Left colon (tissue), 2 donors: ENCODE data around the gene LDB3. TPM values are rescaled to one million over a fixed set of nuclear protein-coding genes. Genes with fewer than 3 reads are reported as not detected.
A peak's percentile ranks its signal among the peaks of the same experiment; 100 is the strongest.

Source experiments
- ATAC-seq: fragments of 200-7000 bp; cut with Tn5 transposase; one replicate; pipeline ENCODE4 v1.9.1; 2020; ENCODE audit warnings: mild to moderate bottlenecking, moderate library complexity
- DNase-seq, 2 donors: peaks; one replicate each; pipeline ENCODE4 v3.0.0-alpha.2; 2020
- intact Hi-C, 2 donors: fragments of 100-400 bp; cut with DNase I in 1 of 2; cut with micrococcal nuclease in 1 of 2; formaldehyde crosslinking; loops; one replicate each; pipeline versions ENCODE4 v1.11.2 to v1.14.0; 2022; cut with DNase I, micrococcal nuclease
- total RNA-seq, 2 donors: library from RNA; stranded (reverse); fragmentation: NEBNext Ultra II Directional; extraction: Animal tissue kit (Norgen Biotek cat#: 25700); gene quantifications; one replicate each; pipeline ENCODE4 v1.2.1, GENCODE V29; 2021
- donor health status: DM: no; HTN: no; CAD: no.
- donor health status: DM: yes; HTN: yes; CAD: no.

Gene LDB3
- total RNA-seq, 2 donors from 2014 or later, result 0.31 to 4.3 TPM

- ATAC-seq, result no peak
- DNase-seq, result no peak
- intact Hi-C loops, result loop anchor here in 1 of 2 donors (5.0 kb wide), 1 partner anchor 188 kb away; no protein-coding TSS in a partner anchor
Observed at GRCh38 chr10:86708783-86709380, 40.6 kb downstream of the LDB3 start.

GRCh38 chr10:86709396-86710185 is 41.3 kb downstream of the LDB3 start:
- ATAC-seq (no peak), DNase-seq (no peak)
- intact Hi-C loops, result loop anchor here in 1 of 2 donors (5.0 kb wide), 1 partner anchor 188 kb away; no protein-coding TSS in a partner anchor

- intact Hi-C loops, result no loop called here
- DNase-seq (peak; percentile 85 to 89), ATAC-seq (peak; percentile 95)
Observed at GRCh38 chr10:86710987-86711512, 42.7 kb downstream of the LDB3 start.

DNA sequence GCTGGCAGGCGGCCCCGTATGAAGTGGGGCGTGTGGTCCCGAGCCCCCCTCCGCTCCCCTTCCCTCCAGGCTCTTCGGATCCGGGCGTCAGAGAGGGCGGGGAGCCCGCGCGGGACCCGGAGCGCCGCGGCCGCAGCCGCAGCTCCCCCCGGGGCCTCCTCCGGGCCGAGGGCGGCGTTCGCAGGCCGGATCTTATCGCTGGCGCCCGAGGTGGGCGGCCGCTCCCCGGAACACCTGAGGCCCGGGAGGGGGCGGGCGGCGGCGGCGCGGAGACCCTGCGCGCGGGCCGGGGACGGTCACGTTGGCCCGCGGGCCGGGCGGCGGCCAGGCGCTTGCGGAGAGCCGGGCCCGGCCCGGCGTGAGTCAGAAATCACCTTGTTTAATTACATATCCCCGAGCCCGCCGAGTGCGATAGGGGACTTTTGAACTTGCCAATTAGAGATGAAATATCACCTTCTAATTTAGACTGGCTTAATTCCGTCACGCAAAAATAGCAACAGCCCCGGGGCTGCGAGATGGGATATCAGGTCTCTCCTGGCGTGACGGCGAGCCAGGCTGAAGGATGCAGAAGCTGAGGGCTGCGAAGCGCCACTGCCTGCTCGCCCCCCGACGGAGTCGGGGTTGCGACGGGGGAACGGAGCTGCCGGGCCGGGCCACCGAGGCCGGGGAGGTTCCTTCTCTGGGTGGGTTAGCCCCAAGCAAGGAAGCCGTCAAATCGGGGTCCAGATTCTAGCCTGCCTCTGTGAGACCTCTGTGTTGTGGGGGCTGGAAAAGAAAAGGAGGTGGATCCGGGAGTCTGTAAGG is 43.4 kb downstream of the LDB3 start:
- intact Hi-C loops, result no loop called here
- ATAC-seq (peak; percentile 58), DNase-seq (peak; percentile 38 to 71)

GRCh38 chr10:86712317-86712707 is 44.0 kb downstream of the LDB3 start:
- DNase-seq, result peak in 1 of 2 donors; percentile 27
- ATAC-seq, result no peak
- intact Hi-C loops, result no loop called here

DNA sequence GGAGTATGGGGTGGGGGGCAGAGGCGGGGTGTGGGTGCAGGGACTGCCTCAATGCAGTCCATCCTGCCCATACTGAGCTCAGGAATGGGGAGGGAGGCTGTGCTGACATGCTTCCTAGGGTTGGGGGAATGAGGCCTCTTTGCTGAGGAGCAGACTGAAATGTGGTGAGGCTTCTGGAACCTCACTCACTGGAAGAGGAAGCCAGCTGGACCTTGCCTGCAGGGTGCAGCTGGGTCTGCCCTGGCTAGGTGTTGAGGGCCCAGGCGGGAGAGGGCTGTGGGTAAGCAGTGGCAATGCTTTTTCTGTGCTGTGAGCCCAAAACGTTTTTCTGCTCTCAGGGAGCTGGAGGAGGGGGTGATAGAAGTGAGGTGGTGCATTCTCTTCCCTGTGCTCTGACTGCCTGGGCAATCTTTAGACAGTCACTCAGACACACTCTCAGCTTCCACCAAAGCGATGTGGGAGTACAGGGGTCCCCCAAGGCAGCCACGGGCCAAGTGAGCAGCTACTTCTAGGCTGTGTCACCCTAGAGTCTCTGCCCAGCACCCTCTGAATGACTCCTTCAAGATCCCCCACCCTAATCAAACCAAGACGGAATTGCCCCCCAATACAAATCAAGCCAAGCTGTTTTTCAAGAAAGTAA is 47.0 kb downstream of the LDB3 start:
- intact Hi-C loops, result no loop called here
- ATAC-seq (no peak), DNase-seq (no peak)

DNA sequence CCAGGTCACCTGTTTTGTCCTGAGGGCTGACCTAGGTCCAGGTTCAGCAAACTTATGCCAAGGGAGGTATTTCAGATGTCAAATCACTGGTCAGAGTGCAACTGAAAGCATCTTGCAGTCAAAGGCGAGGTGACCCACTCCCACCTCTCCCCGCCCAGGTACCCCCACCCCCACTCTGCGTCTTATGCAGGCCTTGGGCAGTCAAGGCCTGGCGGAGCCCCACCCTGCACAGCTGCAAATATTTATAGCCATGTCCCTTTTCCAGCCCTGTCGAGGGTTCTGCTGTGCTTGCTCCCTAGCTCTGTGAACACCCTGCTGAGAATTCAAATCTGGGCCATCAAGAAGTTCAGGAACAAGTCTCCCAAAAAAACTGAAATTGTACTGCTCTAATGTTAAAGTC is 47.5 kb downstream of the LDB3 start:
- ATAC-seq (no peak), DNase-seq (no peak)
- intact Hi-C loops, result no loop called here

GRCh38 chr10:86716466-86716865 is 48.2 kb downstream of the LDB3 start:
- intact Hi-C loops, result no loop called here
- no peak for DNase-seq
- ATAC-seq, result no peak

DNA sequence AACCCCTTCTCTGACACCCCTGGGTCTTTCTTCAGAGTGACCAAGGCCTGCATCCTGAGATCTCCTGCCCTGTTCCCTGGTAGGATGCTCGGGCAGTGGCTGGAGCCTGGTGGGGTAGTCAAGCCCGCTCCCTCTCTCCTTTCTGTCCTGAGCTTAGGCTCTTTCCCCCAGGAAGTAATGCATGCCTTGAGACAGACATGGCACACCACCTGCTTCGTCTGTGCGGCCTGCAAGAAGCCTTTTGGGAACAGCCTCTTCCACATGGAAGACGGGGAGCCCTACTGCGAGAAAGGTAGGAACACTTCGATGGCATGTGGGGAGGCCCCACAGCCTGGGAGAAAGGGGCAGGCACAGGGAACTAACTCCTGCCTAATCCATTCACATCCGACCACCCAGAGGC is 50.2 kb downstream of the LDB3 start:
- intact Hi-C loops, result no loop called here
- ATAC-seq (no peak), DNase-seq (no peak)

GRCh38 chr10:86721232-86721631 is 52.9 kb downstream of the LDB3 start:
- intact Hi-C loops, result no loop called here
- ATAC-seq, result no peak
- no peak for DNase-seq

- ATAC-seq, result no peak
- intact Hi-C loops, result no loop called here
- no peak for DNase-seq
Observed at GRCh38 chr10:86723009-86723408, 54.7 kb downstream of the LDB3 start.

DNA sequence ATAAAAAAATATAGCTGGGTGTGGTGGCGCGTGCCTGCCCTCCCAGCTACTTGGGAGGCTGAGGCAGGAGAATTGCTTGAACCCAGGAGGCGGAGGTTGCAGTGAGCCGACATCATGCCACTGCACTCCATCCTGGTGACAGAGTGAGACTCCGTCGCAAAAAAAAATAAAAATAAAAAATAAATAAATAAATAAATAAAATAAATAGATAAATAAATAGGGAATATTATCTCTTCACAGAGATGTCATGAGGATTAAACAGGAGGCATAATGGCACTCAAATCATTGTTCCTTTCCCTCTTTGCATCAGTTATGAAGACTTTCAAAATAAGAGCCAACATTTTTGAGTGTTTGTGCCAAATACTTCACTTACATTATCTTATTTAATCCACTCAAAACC is 56.1 kb downstream of the LDB3 start:
- no peak for ATAC-seq
- no peak for DNase-seq
- intact Hi-C loops, result no loop called here

DNA sequence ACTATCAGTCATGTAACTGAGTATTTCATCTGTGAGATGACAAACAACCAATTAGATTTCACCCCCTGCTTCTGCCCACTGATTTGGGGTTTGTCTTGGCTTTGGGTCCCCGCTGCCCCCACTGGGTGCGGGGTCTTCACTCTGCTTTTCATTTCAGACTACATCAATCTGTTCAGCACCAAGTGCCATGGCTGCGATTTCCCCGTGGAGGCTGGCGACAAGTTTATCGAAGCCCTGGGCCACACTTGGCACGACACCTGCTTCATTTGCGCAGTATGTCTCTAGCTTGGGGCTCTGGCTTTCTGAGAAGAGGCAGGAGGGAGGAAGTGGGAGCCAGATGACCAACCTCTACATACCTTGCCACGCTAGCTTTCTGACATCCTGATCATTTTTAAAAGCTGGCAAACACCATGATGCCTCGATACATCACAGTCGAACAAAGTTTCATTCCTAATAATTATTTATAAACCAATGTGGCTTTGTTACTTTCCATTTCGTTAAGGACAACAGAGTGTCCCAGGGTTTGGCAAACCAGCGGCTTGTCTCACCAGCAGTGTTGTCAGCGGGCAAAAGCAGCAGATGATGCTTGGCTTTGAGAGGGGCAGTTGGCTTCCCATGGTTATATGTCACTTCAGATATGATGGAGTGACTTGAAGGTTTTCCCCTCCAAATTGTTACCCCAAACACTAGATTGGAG is 57.8 kb downstream of the LDB3 start:
- no peak for ATAC-seq

DNA sequence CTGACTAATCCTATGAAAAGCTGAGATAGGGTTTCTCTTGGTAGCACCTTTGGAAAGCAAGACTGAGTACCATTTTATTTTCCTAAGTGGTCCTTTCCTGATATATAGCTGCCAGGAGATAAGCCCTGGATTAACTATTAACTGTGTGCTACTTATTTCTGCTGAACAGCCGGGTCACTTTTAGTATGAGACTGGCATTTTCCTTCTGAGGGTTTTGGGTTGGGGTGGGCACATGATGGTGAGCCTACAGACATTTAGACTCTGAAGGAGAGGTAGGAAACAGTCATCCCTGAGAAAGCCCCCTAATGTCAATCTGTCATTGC is 58.3 kb downstream of the LDB3 start:
- intact Hi-C loops, result no loop called here
- ATAC-seq, result no peak
- DNase-seq, result no peak

More for the DNA sequence above, 57.8 kb downstream of the LDB3 start:
- no peak for DNase-seq
- intact Hi-C loops, result no loop called here

DNA sequence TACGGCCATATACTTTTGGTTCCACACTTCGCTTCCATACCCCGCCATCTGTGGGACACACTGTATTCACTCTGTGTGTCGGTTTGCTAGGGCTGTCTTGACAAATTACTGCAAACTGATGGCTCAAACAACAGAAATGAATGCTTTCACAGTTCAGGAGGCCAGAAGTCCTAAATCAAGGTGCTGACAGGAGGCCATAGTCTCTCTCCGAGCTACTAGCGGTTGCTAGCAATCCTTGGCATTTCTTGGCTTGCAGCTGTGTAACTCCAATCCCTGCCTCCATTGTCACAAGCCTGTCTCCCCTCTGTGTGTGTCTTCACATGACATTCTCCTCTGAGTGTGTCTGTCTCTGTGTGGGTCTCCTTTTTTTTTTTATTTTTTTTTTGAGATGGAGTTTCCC is 59.2 kb downstream of the LDB3 start:
- DNase-seq, result no peak
- no peak for ATAC-seq
- intact Hi-C loops, result no loop called here

- DNase-seq (no peak), ATAC-seq (no peak)
- intact Hi-C loops, result no loop called here
Observed at GRCh38 chr10:86728056-86728455, 59.7 kb downstream of the LDB3 start.

DNA sequence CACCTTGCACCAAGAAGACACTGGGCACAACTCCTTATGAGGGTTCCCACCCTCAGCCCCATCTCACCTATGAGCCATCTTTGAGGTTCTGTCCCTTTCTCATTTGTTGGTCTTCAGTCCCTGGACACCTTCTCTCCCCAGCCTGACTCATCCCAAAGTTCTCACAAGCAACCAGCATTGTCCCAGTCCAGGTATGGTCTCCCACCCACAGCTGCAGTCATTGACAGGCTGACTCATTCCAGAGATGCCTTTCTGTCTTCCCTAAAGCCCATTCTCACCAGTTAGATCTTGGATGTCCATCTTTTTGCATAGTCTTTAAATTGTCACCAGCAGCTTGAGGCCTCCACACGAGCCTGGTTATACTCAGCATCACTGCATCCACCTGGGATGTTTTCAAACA is 61.4 kb downstream of the LDB3 start:
- DNase-seq (no peak), ATAC-seq (no peak)
- intact Hi-C loops, result no loop called here

GRCh38 chr10:86730227-86730626 is 61.9 kb downstream of the LDB3 start:
- peak; percentile 93 for ATAC-seq
- intact Hi-C loops, result no loop called here
- DNase-seq, result peak; percentile 63 to 84

- ATAC-seq (no peak), DNase-seq (no peak)
- intact Hi-C loops, result no loop called here
Observed at GRCh38 chr10:86732771-86733170, 64.5 kb downstream of the LDB3 start.
